GM12878 (cell line): ENCODE results near the gene DIP2C. TPM values are rescaled to one million over a fixed set of nuclear protein-coding genes. Genes with fewer than 3 reads are reported as not detected.

ENCODE experiments used
- ATAC-seq: fragments of 200-7000 bp; cut with Tn5 transposase; 3 replicates; pipeline ENCODE4 v1.9.1; 2020; ENCODE audit warnings: mild to moderate bottlenecking, moderate library complexity
- BruUV-seq: library from RNA; stranded (reverse); fragments of 400-500 nt; replicated peaks from 2 replicates; lab custom pipeline; 2021; lab: Mats Ljungman, UMichigan
- CTCF ChIA-PET: fragments of 300-600 bp; sonication (Branson Sonifier 250); formaldehyde crosslinking; extraction: SDS; loops from one replicate; lab custom pipeline; 2021; ENCODE audit warnings: inconsistent platforms; lab: Yijun Ruan, JAX
- POLR2A ChIA-PET: fragments of 350-600 bp; formaldehyde crosslinking; extraction: SDS; loops from one replicate; lab custom pipeline; 2021; ENCODE audit warnings: inconsistent platforms; lab: Charles Lee
- RAD21 ChIA-PET: fragments of 300-600 bp; sonication (Branson Sonifier 250); formaldehyde crosslinking; loops from one replicate; lab custom pipeline; 2023; ENCODE audit warnings: antibody characterized with exemption; ENCODE audit not compliant: unreplicated experiment; lab: Charles Lee
- SMC1A ChIA-PET: fragments of 300-600 bp; sonication (Branson Sonifier 250); formaldehyde crosslinking; loops from one replicate; lab custom pipeline; 2023; ENCODE audit not compliant: unreplicated experiment, uncharacterized antibody; lab: Charles Lee
- DNase-seq: peaks from one replicate; pipeline ENCODE4 v3.0.0-alpha.2; 2011; ENCODE audit warnings: low read depth, low spot score
- FAIRE-seq: peaks from 3 replicates; lab custom pipeline; 2011; peaks lifted over from hg19 to GRCh38; lab: Jason Lieb, UNC
- H2AFZ ChIP-seq: 2 replicates; pipeline ENCODE4 v1.6.0; 2011; ENCODE audit warnings: low read depth, low read length, control low read depth; ENCODE audit not compliant: control insufficient read depth
- H3K27ac ChIP-seq: 2 replicates; pipeline ENCODE4 v1.5.1; 2011; ENCODE audit warnings: control low read depth; ENCODE audit not compliant: control insufficient read depth, insufficient read depth
- H3K27me3 ChIP-seq, 2 experiments: replicated peaks in 1 of 2; 2 replicates each; pipeline versions ENCODE4 v1.6.0 to v1.6.1; 2011; ENCODE audit warnings: low read length in 1 of 2; ENCODE audit not compliant: control insufficient read depth in 2 of 2, insufficient read depth in 2 of 2
- H3K36me3 ChIP-seq, 2 experiments: 2 replicates each; pipeline ENCODE4 v1.5.1; 2011; ENCODE audit warnings: low read length in 1 of 2; ENCODE audit not compliant: control insufficient read depth in 2 of 2, insufficient read depth in 2 of 2
- H3K4me1 ChIP-seq: 2 replicates; pipeline ENCODE4 v1.6.1; 2011; ENCODE audit warnings: mild to moderate bottlenecking, low read length, moderate library complexity, mixed read lengths; ENCODE audit not compliant: control insufficient read depth, insufficient read depth
- H3K4me2 ChIP-seq: 2 replicates; pipeline ENCODE4 v1.6.0; 2011; ENCODE audit warnings: control low read depth; ENCODE audit not compliant: control insufficient read depth, insufficient read depth
- H3K4me3 ChIP-seq: fragments of 200-600 bp; sonication (generic); 2 replicates; pipeline ENCODE4 v1.5.1; 2016
- H3K79me2 ChIP-seq: 2 replicates; pipeline ENCODE4 v1.6.0; 2011; ENCODE audit warnings: low read length; ENCODE audit not compliant: control insufficient read depth, insufficient read depth
- H3K9ac ChIP-seq: 2 replicates; pipeline ENCODE4 v1.8.0; 2011; ENCODE audit warnings: low read length, control low read depth, mixed read lengths; ENCODE audit not compliant: control insufficient read depth, insufficient read depth
- H3K9me3 ChIP-seq: replicated peaks from 3 replicates; pipeline ENCODE4 v1.5.1; 2011; ENCODE audit warnings: mild to moderate bottlenecking, low read length; ENCODE audit not compliant: control insufficient read depth, insufficient read depth
- H4K20me1 ChIP-seq: 2 replicates; pipeline ENCODE4 v1.6.0; 2011; ENCODE audit not compliant: control insufficient read depth, insufficient read depth
- BMI1 ChIP-seq: fragments of 450-650 bp; IDR thresholded peaks from 2 replicates; pipeline ENCODE4 v1.6.1; 2016; ENCODE audit warnings: mild to moderate bottlenecking, moderate library complexity, borderline replicate concordance
- CBX3 ChIP-seq: fragments of 200-600 bp; sonication (generic); IDR thresholded peaks from 2 replicates; pipeline ENCODE4 v1.6.1; 2016; ENCODE audit warnings: low read depth, borderline replicate concordance
- CREM ChIP-seq: IDR thresholded peaks from 2 replicates; pipeline ENCODE4 v1.6.1; 2014; ENCODE audit warnings: antibody characterized with exemption, low read depth
- E4F1 ChIP-seq: fragments of 450-650 bp; IDR thresholded peaks from 2 replicates; pipeline ENCODE4 v1.6.1; 2018; ENCODE audit warnings: borderline replicate concordance, mild to moderate bottlenecking; ENCODE audit not compliant: partially characterized antibody
- FOS ChIP-seq: IDR thresholded peaks from 3 replicates; pipeline ENCODE4 v1.6.1; 2011; ENCODE audit warnings: borderline replicate concordance; ENCODE audit not compliant: insufficient read length; ENCODE audit errors: extremely low read depth
- IKZF2 ChIP-seq, 2 experiments: fragments of 450-650 bp; IDR thresholded peaks; 2 replicates each; pipeline ENCODE4 v1.6.1; 2017; ENCODE audit warnings: mild to moderate bottlenecking in 2 of 2, moderate library complexity in 2 of 2
- IRF4 ChIP-seq: IDR thresholded peaks from 2 replicates; pipeline ENCODE4 v1.6.1; 2011; ENCODE audit warnings: low read depth, low read length
- IRF5 ChIP-seq: fragments of 450-650 bp; IDR thresholded peaks from 2 replicates; pipeline ENCODE4 v1.6.1; 2017; ENCODE audit warnings: borderline replicate concordance
- MAX ChIP-seq: IDR thresholded peaks from 2 replicates; pipeline ENCODE4 v1.6.1; 2012; ENCODE audit warnings: low read depth, low read length, improper control_type of control experiment
- MEF2B ChIP-seq: fragments of 450-650 bp; IDR thresholded peaks from 2 replicates; pipeline ENCODE4 v1.6.1; 2018; ENCODE audit warnings: mild to moderate bottlenecking, moderate library complexity; ENCODE audit not compliant: partially characterized antibody, poor library complexity, severe bottlenecking
- MXI1 ChIP-seq: fragments of 150-350 bp; IDR thresholded peaks from 2 replicates; pipeline ENCODE4 v1.6.1; 2011; ENCODE audit warnings: low read depth, mild to moderate bottlenecking, inconsistent platforms, low read length, improper control_type of control experiment
- NR2F1 ChIP-seq: fragments of 450-650 bp; conservative IDR thresholded peaks from 2 replicates; pipeline ENCODE4 v1.6.1; 2017; ENCODE audit warnings: mild to moderate bottlenecking
- POLR2A ChIP-seq: IDR thresholded peaks from 2 replicates; pipeline ENCODE4 v1.6.1; 2011; ENCODE audit warnings: low read depth, mild to moderate bottlenecking, low read length
- RBBP5 ChIP-seq: fragments of 200-600 bp; sonication (generic); conservative IDR thresholded peaks from 2 replicates; pipeline ENCODE4 v1.6.1; 2016
- TCF3 ChIP-seq: IDR thresholded peaks from 2 replicates; pipeline ENCODE4 v1.6.1; 2012; ENCODE audit warnings: low read depth, mild to moderate bottlenecking, low read length, borderline replicate concordance; ENCODE audit not compliant: insufficient read depth
- WGBS: methylation state at CpG from one replicate; pipeline ENCODE4 v1.1.6; 2016; ENCODE audit warnings: low lambda C conversion rate; ENCODE audit not compliant: insufficient replicate concordance, insufficient coverage; ENCODE audit errors: missing lambda C conversion rate; 5-methylcytosine and 5-hydroxymethylcytosine counted together
- in situ Hi-C: fragments of 300-500 bp; cut with MboI; formaldehyde crosslinking; loops from 9 replicates; pipeline ENCODE4 v1.14.3; 2018; ENCODE audit warnings: mixed read lengths
- intact Hi-C: fragments of 100-400 bp; cut with micrococcal nuclease; formaldehyde crosslinking; loops from one replicate; pipeline ENCODE4 v1.14.2; 2022; ENCODE audit not compliant: unreplicated experiment
- polyA plus RNA-seq, 11 experiments: library from polyadenylated mRNA; depleted of rRNA in 4 of 11; unstranded in 6 of 11; stranded (reverse) in 5 of 11; fragments of >200 nt; fragmentation: Nextera tagmentation in 4 of 11; fragmentation: Illumina TruSeq in 1 of 11; extraction: Ambion mirVana in 4 of 11; extraction: Trizol in 1 of 11; gene quantifications; 1 replicate in 1 of 11; 2 replicates in 10 of 11; pipeline versions ENCODE4 v1.2.1 to v1.2.3, GENCODE V29; 2011 to 2016; ENCODE audit warnings: inconsistent platforms in 2 of 11, missing spikeins in 2 of 11, low read depth in 1 of 11
- total RNA-seq, 4 experiments: library from RNA; depleted of rRNA in 3 of 4; stranded (reverse); fragments of >200 nt in 3 of 4; fragmentation: Illumina TruSeq in 1 of 4; extraction: Trizol in 1 of 4; gene quantifications; 2 replicates each; pipeline versions ENCODE4 v1.2.1 to v1.2.3, GENCODE V29; 2013 to 2021

DIP2C gene
- total and polyA plus RNA-seq, 10 of the 15 experiments (the other 5 are each of a cell fraction or from before 2014, with no cell fraction given) = 0.01 to 0.10 (median 0.06) TPM

DNA sequence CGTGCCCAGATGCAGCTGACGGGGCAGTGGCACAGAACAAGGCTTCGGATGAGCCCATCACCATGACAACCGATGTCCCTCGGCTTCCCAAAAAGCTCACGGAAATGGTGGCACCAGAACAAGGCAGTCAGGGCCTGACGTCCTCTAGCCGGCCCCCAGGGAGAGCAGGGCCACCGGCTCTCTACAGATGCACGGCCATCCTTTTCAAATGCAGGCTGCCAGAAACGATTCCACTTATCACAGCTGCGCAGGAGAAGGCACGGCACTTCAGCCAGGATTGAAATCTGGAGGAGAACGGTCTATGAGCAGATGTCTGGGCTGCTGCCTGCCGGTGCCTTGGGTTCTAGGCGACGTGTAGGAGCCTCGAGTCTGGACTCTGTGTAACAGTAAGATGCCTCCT lies 330.4 kb downstream of the DIP2C start:
- Histone ChIP-seq H3K9ac (no peak overlapping the region), H3K4me3 (no peak overlapping the region), H3K27ac (no peak overlapping the region), H3K36me3 (no peaks in the 10 kb centered on the region), H4K20me1 (no peaks in the 10 kb centered on the region), H2AFZ (no peak overlapping the region), H3K27me3 (no peaks in the 10 kb centered on the region; a peak in 2 of 4 replicates), H3K9me3 (no peaks in the 10 kb centered on the region), H3K4me2 (no peak overlapping the region), H3K79me2 (no peaks in the 10 kb centered on the region), H3K4me1 (no peaks in the 10 kb centered on the region)
- in situ Hi-C loops = no loop called here
- intact Hi-C loops = no loop called here
- TF ChIP-seq CBX3 (no peak), POLR2A (no peak), CREM (no peak), MXI1 (no peak)
- CTCF ChIA-PET = no interaction called here
- ATAC-seq (no peak), DNase-seq (no peak), FAIRE-seq (no peak)
- POLR2A ChIA-PET = no interaction called here
- WGBS = 68% methylated on average over 17 of the region's 18 CpGs
- RAD21 ChIA-PET = no interaction called here
- SMC1A ChIA-PET = no interaction called here
- BruUV-seq = no TSS peak

DNA sequence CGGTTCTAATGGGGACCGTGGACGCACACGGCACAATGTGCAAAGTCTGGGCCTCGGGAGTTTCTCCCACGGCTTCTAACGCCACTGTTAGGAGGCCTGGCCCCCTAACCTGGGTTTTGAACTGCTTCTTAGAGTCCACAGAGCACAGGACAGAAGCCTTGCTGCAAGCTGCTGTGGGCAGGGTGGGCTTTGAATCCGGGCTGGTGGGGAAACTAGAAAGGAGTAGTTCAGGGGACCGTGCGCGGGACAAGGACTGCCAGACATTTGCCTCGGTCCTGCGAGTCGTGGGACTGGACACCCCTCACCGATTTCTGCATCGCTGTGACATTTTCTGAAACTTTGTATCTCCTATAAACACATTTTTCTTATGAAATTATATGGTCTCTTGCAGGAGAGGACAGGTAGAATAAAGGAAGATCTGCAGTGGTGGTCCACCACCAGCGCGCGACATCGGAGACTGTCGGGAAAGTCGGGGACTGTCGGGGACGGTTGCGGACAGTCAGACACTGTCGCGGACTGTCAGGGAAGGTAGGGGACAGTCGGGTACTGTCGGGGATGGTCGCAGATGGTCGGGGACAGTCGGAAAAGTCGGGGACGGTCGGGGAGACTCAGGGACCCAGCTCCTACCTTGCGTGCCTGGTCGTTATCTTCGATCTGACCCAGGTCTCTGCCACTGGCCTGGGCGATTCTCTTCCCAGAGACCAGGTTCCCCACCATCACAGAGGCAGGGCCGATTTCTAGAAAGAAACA lies 332.1 kb downstream of the DIP2C start:
- no TSS peak for BruUV-seq
- no peak overlapping the region for H3K4me2 ChIP-seq
- WGBS = 83% methylated on average over 40 of the region's 40 CpGs
- H4K20me1 ChIP-seq = no peaks in the 10 kb centered on the region
- H3K9me3 ChIP-seq = no peaks in the 10 kb centered on the region
- DNase-seq (no peak), ATAC-seq (no peak), FAIRE-seq (no peak)
- POLR2A ChIA-PET = no interaction called here
- H3K27ac ChIP-seq = no peak overlapping the region
- no peaks in the 10 kb centered on the region for H3K36me3 ChIP-seq
- no peak overlapping the region for H3K4me3 ChIP-seq
- no peaks in the 10 kb centered on the region for H3K4me1 ChIP-seq
- SMC1A ChIA-PET = no interaction called here
- no peaks in the 10 kb centered on the region for H3K79me2 ChIP-seq
- H3K9ac ChIP-seq = no peak overlapping the region
- RAD21 ChIA-PET = no interaction called here
- CTCF ChIA-PET = no interaction called here
- H3K27me3 ChIP-seq = no peaks in the 10 kb centered on the region; a peak in 1 of 4 replicates
- intact Hi-C loops (no loop called here), in situ Hi-C loops (no loop called here)
- H2AFZ ChIP-seq = no peak overlapping the region
- no peak for TF ChIP-seq IRF4
- TF ChIP-seq IKZF2 (IDR thresholded peaks at IDR 0.05) = no peak
- no peak for TF ChIP-seq FOS
- no peak for TF ChIP-seq NR2F1
- TF ChIP-seq BMI1 = no peak
- TF ChIP-seq TCF3 = no peak
- TF ChIP-seq IRF5 = no peak
- TF ChIP-seq E4F1 = no peak
- TF ChIP-seq MEF2B = no peak
- TF ChIP-seq MAX = no peak
- TF ChIP-seq RBBP5 = no peak
